Stimulated activated naive B cell treated with anti-CD40 and anti-IgM and Interleukin-4, amounts not matched to agents 10 μg/mL and 1 μg/mL and 100 μg/mL, for 72 hours (primary cell): Measurements from ENCODE around the gene PHOX2A.

Source experiments
- ATAC-seq, 2 donors: fragments of 150-1000 bp; cut with Tn5 transposase; replicated peaks; 2 replicates each; pipeline ENCODE4 v1.10.0; 2021; ENCODE audit warnings: moderate library complexity in 1 of 2
- DNase-seq: peaks from one replicate; pipeline ENCODE4 v3.0.0; 2021
- H3K27ac Mint-ChIP-seq: one replicate; pipeline ENCODE4 v1.8.0; 2022; ENCODE audit warnings: mild to moderate bottlenecking, mixed read lengths
- H3K27me3 Mint-ChIP-seq, 2 donors: one replicate each; pipeline ENCODE4 v1.8.0; 2022; ENCODE audit warnings: mixed read lengths in 2 of 2
- H3K36me3 Mint-ChIP-seq, 2 donors: one replicate each; pipeline ENCODE4 v1.8.0; 2022; ENCODE audit warnings: mixed read lengths in 2 of 2, mild to moderate bottlenecking in 1 of 2
- H3K4me1 Mint-ChIP-seq, 2 donors: one replicate each; pipeline ENCODE4 v1.8.0; 2022; ENCODE audit warnings: mixed read lengths in 2 of 2, mild to moderate bottlenecking in 1 of 2
- H3K4me3 Mint-ChIP-seq, 2 donors: one replicate each; pipeline ENCODE4 v1.8.0; 2022; ENCODE audit warnings: mild to moderate bottlenecking in 2 of 2, mixed read lengths in 2 of 2, moderate library complexity in 1 of 2
- H3K9me3 Mint-ChIP-seq, 2 donors: one replicate each; pipeline ENCODE4 v1.8.0; 2022; ENCODE audit warnings: mixed read lengths in 2 of 2, mild to moderate bottlenecking in 1 of 2

PHOX2A gene

GRCh38 chr11:72260574-72260973, 16.6 kb upstream of the PHOX2A start:
- Mint-ChIP-seq H3K9me3 (no peaks in the 10 kb centered on the region), H3K27me3 (peaks cover 20 to 29% of the 10 kb centered on the region in 2 donors), H3K27ac (no peak overlapping the region), H3K4me1 (peaks cover 0 to 3% of the 10 kb centered on the region in 2 donors), H3K4me3 (no peak overlapping the region), H3K36me3 (no peaks in the 10 kb centered on the region)
- no peak for ATAC-seq
- DNase-seq = no peak

DNA sequence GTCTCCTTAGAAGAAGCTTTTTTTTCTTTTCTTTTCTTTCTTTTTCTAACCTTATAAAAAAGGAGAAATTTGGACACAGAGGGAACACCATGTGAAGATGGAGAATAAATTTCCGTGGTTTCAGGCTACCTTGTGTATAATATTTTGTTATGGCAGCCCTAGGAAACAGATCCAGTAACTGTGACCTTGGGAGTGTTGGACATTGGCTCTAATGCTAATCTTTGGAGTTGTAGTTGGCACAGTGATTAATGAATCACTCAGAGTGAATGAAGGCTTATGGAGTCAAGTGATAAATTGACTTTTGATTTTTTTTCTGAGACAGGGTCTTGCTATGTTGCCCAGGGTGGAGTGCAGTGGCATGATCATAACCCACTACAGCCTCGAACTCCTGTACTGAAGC, 15.5 kb upstream of the PHOX2A start:
- H3K4me1 Mint-ChIP-seq = peaks cover 6 to 8% of the 10 kb centered on the region in 2 donors
- H3K36me3 Mint-ChIP-seq = no peaks in the 10 kb centered on the region
- no peak overlapping the region for H3K4me3 Mint-ChIP-seq
- H3K27ac Mint-ChIP-seq = no peak overlapping the region
- peaks cover 24 to 32% of the 10 kb centered on the region in 2 donors for H3K27me3 Mint-ChIP-seq
- DNase-seq (no peak), ATAC-seq (no peak)
- H3K9me3 Mint-ChIP-seq = peaks cover 0 to under 1% of the 10 kb centered on the region in 2 donors

GRCh38 chr11:72257570-72257969, 13.6 kb upstream of the PHOX2A start:
- Mint-ChIP-seq H3K4me1 (peaks cover 10% of the 10 kb centered on the region in 2 donors), H3K9me3 (peaks cover 4 to 5% of the 10 kb centered on the region in 2 donors), H3K36me3 (no peaks in the 10 kb centered on the region), H3K27ac (no peak overlapping the region), H3K4me3 (no peak overlapping the region), H3K27me3 (peaks cover 18 to 34% of the 10 kb centered on the region in 2 donors)
- ATAC-seq = no peak
- no peak for DNase-seq

DNA sequence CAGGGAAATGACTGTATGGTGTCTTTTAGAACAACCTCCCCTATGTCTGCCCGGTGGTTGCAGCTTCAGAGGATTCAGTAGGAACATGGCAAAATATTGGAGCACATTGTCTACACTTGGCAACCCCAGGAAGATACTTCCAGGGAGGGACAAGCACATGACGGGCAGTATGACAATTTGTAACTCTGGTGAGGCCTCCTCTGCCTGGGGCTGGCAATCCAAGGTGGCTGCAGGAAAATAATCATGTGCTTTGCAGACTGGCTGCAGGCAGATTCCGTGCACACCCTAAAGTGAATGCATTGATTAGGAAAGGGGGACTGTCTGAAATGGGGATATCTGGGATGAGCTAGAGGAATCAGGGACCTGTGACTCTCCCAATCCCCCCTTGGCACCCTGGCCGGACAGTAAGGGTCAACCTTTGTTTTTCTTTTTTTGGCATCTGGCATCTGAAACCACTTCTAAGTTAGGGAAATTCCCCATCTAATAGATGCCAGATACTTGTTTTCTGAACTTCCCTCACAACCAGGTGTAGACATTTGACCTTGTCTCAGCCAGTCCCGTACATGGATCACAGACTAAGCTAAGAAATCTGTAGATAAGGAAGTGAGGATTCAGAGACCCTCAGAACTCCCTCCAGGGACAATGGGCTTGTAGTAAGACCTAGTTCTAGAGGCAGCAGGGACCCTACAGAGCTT, 10.5 kb upstream of the PHOX2A start:
- Mint-ChIP-seq H3K27me3 (peaks cover 20 to 43% of the 10 kb centered on the region in 2 donors), H3K9me3 (peaks cover 4 to 5% of the 10 kb centered on the region in 2 donors), H3K36me3 (no peaks in the 10 kb centered on the region), H3K27ac (no peak overlapping the region), H3K4me1 (peaks cover 10 to 17% of the 10 kb centered on the region in 2 donors), H3K4me3 (no peak overlapping the region)
- DNase-seq = no peak
- peak; percentile 69 for ATAC-seq

GRCh38 chr11:72253392-72253791, 9.4 kb upstream of the PHOX2A start:
- peaks cover 10 to 17% of the 10 kb centered on the region in 2 donors for H3K4me1 Mint-ChIP-seq

DNA sequence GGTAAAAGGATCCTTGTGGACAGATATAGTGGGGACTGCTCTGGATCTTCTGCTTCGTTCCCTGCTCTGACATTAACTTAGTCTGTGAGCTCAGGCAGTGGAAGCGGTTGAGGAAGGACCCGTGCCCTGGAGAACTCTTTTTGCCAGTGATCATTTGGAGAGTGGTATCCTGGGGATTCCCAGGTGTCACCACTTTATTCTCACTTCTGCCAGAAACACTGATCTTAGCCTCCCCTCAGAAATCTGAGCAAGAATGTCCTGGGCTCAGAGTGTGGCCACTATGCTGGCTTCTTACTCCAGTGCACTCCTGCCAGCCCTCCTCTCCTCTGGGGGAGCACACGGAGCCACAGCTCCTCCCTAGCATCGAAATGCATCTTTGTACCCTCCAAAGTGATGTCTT, 7.6 kb upstream of the PHOX2A start:
- no peaks in the 10 kb centered on the region for H3K36me3 Mint-ChIP-seq
- ATAC-seq (peak; percentile 41 to 63), DNase-seq (no peak)
- H3K27ac Mint-ChIP-seq = no peak overlapping the region
- H3K4me1 Mint-ChIP-seq = peaks cover 10 to 17% of the 10 kb centered on the region in 2 donors
- peaks cover 16 to 44% of the 10 kb centered on the region in 2 donors for H3K27me3 Mint-ChIP-seq
- peaks cover 4 to 5% of the 10 kb centered on the region in 2 donors for H3K9me3 Mint-ChIP-seq
- no peak overlapping the region for H3K4me3 Mint-ChIP-seq

More at GRCh38 chr11:72253392-72253791, 9.4 kb upstream of the PHOX2A start:
- no peak overlapping the region for H3K27ac Mint-ChIP-seq
- no peak overlapping the region for H3K4me3 Mint-ChIP-seq
- DNase-seq (no peak), ATAC-seq (no peak)
- H3K36me3 Mint-ChIP-seq = no peaks in the 10 kb centered on the region
- H3K9me3 Mint-ChIP-seq = peaks cover 4 to 5% of the 10 kb centered on the region in 2 donors
- peaks cover 20 to 44% of the 10 kb centered on the region in 2 donors for H3K27me3 Mint-ChIP-seq

- H3K27me3 Mint-ChIP-seq = peaks cover 16 to 44% of the 10 kb centered on the region in 2 donors
- no peak for ATAC-seq
Measured at GRCh38 chr11:72250661-72251464, 6.9 kb upstream of the PHOX2A start.

DNA sequence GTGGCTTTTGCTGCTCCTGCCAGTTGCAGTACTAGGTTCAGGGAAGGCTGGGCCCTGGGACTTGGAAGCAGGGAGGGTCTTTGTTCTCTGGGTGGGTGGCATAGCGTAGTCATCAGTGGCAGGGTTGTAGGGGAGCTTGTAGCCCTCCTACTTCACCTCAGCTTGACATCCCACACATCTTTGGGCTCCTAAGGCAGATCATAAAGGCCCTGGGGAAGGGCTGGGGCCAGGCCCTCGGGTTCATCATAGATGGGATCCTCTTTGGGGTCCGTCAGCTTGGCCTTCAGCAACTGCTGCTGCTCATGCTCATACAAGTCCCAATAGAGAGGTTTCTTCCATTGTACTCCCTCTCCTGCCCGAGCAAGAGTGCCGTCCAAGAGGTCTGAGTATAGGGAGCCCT, 6.0 kb upstream of the PHOX2A start:
- peaks cover 12 to 39% of the 10 kb centered on the region in 2 donors for H3K27me3 Mint-ChIP-seq
- H3K4me3 Mint-ChIP-seq = no peak overlapping the region
- H3K9me3 Mint-ChIP-seq = peaks cover 4 to 5% of the 10 kb centered on the region in 2 donors
- no peak overlapping the region for H3K27ac Mint-ChIP-seq
- no peaks in the 10 kb centered on the region for H3K36me3 Mint-ChIP-seq
- DNase-seq (no peak), ATAC-seq (no peak)
- H3K4me1 Mint-ChIP-seq = peaks cover 6 to 16% of the 10 kb centered on the region in 2 donors

More at GRCh38 chr11:72250661-72251464, 6.9 kb upstream of the PHOX2A start:
- Mint-ChIP-seq H3K27ac (no peak overlapping the region), H3K4me1 (peaks cover 10 to 17% of the 10 kb centered on the region in 2 donors), H3K4me3 (no peak overlapping the region), H3K36me3 (no peaks in the 10 kb centered on the region), H3K9me3 (peaks cover 4 to 5% of the 10 kb centered on the region in 2 donors)
- no peak for DNase-seq

- H3K27me3 Mint-ChIP-seq = peaks cover 22 to 33% of the 10 kb centered on the region in 2 donors
- no peak overlapping the region for H3K4me3 Mint-ChIP-seq
- no peak for DNase-seq
- no peak for ATAC-seq
- H3K9me3 Mint-ChIP-seq = no peaks in the 10 kb centered on the region
- peaks cover 0 to 4% of the 10 kb centered on the region in 2 donors for H3K36me3 Mint-ChIP-seq
- H3K4me1 Mint-ChIP-seq = peaks cover 9 to 14% of the 10 kb centered on the region in 2 donors
- no peak overlapping the region for H3K27ac Mint-ChIP-seq
Measured at GRCh38 chr11:72247584-72247983, 3.6 kb upstream of the PHOX2A start.

GRCh38 chr11:72245263-72245816, 1.4 kb upstream of the PHOX2A start:
- no peak for DNase-seq
- ATAC-seq = no peak
- Mint-ChIP-seq H3K27me3 (peaks cover 38 to 40% of the 10 kb centered on the region in 2 donors), H3K4me1 (peaks cover 15 to 22% of the 10 kb centered on the region in 2 donors), H3K27ac (no peak overlapping the region), H3K9me3 (no peaks in the 10 kb centered on the region), H3K36me3 (peaks cover 0 to 6% of the 10 kb centered on the region in 2 donors), H3K4me3 (no peak overlapping the region)

GRCh38 chr11:72244361-72245262, 636 bp upstream of the PHOX2A start:
- Mint-ChIP-seq H3K27me3 (peaks cover 39 to 40% of the 10 kb centered on the region in 2 donors), H3K36me3 (peaks cover 0 to 8% of the 10 kb centered on the region in 2 donors), H3K9me3 (no peaks in the 10 kb centered on the region), H3K27ac (no peak overlapping the region), H3K4me3 (peak overlapping the region; percentile 7 to 9), H3K4me1 (peaks cover 17 to 25% of the 10 kb centered on the region in 2 donors)
- DNase-seq (no peak), ATAC-seq (no peak)

DNA sequence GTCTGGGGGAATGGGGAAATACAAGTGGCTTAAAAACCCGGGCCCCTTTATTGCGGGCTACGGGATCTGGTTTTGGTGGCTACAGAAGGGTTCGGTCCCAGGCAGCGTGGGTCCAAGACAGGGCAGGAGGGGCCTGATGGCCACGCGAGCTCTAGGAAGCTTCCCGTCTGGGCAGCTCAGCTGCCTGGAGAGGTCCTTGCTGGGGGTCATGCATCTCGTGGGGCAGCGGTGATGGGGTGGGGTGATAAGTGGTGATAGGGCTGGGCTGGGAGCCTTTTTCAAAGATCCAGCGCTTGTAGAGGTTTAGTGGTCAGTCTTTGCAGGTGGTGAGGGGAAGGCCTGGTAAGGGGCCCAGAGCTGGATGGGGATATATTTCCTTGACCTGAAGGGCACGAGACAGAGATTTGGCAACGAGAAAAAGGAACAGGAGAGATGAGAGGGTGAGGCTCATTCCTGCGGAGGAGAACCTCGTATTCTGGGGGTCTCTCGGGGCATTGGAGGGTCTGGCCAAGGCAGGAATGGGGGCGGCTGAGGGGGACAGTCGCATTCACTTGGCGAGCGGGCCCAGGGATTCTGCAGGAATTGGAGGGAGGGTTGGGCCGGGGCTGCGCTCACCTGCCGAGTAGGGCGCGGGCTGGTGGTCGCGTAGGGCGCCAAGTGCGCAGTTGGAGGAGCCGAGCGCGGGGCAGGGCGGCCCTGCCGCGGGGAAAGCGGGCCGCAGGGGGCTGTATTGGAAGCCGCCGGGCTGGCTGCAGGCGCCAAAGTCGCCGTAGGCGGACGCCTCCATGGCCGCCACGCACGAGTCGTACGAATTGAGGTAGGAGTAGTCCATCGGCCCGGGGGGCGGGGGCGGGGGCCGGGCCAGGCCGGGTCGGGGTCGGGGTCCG, 560 bp downstream of the PHOX2A start:
- peak overlapping the region; percentile 52 to 57 for H3K4me3 Mint-ChIP-seq
- peaks cover 21 to 34% of the 10 kb centered on the region in 2 donors for H3K4me1 Mint-ChIP-seq
- H3K27me3 Mint-ChIP-seq = peaks cover 45 to 48% of the 10 kb centered on the region in 2 donors
- no peak for DNase-seq
- no peak for ATAC-seq
- peaks cover 4 to 8% of the 10 kb centered on the region in 2 donors for H3K36me3 Mint-ChIP-seq
- no peaks in the 10 kb centered on the region for H3K9me3 Mint-ChIP-seq
- H3K27ac Mint-ChIP-seq = no peak overlapping the region

GRCh38 chr11:72242141-72242540, 1.8 kb downstream of the PHOX2A start:
- H3K27me3 Mint-ChIP-seq = peaks cover 45 to 48% of the 10 kb centered on the region in 2 donors
- ATAC-seq = no peak
- no peak overlapping the region for H3K27ac Mint-ChIP-seq
- no peaks in the 10 kb centered on the region for H3K9me3 Mint-ChIP-seq
- H3K4me3 Mint-ChIP-seq = no peak overlapping the region
- H3K4me1 Mint-ChIP-seq = peaks cover 21 to 34% of the 10 kb centered on the region in 2 donors
- H3K36me3 Mint-ChIP-seq = peaks cover 13 to 14% of the 10 kb centered on the region in 2 donors
- DNase-seq = no peak
